Stimulated activated CD4-positive, alpha-beta T cell treated with anti-CD3 and anti-CD28 coated beads, TNF-alpha, amount 100 ng/mL, for 4 hours (primary cell): Measurements from ENCODE around the gene PRR20E.
"Not testable (repeated sequence)": the region's sequence is repeated elsewhere in the genome, so short reads cannot be mapped to it uniquely, and the experiment has no call there.

Experiments
- DNase-seq, 3 experiments: peaks; one replicate each; pipeline ENCODE4 v3.0.0-alpha.2; 2020; ENCODE audit warnings: low read depth in 3 of 3

Gene PRR20E

GRCh38 chr13:57166897-57167296 is at the start of gene PRR20E:
Gene PRR20E (plus strand): TSS chr13:57167197. CDS start chr13:57167584, 387 bp downstream.
- not testable (repeated sequence) for DNase-seq

- DNase-seq = no peak
Measured at GRCh38 chr13:57123681-57124080, 43.3 kb upstream of the PRR20E start.

- no peak for DNase-seq
Measured at GRCh38 chr13:57128909-57129308, 38.1 kb upstream of the PRR20E start.

GRCh38 chr13:57136093-57136492 is 30.9 kb upstream of the PRR20E start:
- DNase-seq = no peak

- DNase-seq = no peak
Measured at GRCh38 chr13:57137585-57137984, 29.4 kb upstream of the PRR20E start.

- no peak for DNase-seq
Measured at GRCh38 chr13:57138988-57139387, 28.0 kb upstream of the PRR20E start.

- not testable (repeated sequence) for DNase-seq
Measured at GRCh38 chr13:57139781-57140180, 27.2 kb upstream of the PRR20E start.

- not testable (repeated sequence) for DNase-seq
Measured at GRCh38 chr13:57140235-57140968, 26.6 kb upstream of the PRR20E start, which contains the start of gene PRR20A. Gene PRR20A (plus strand): TSS chr13:57140918. CDS start chr13:57141305, 387 bp downstream.

- DNase-seq = not testable (repeated sequence)
Measured at GRCh38 chr13:57147188-57147587, 19.8 kb upstream of the PRR20E start, which contains the start of gene PRR20B. Gene PRR20B (plus strand): TSS chr13:57147488. CDS start chr13:57147875, 387 bp downstream.

- DNase-seq = not testable (repeated sequence)
Measured at GRCh38 chr13:57148106-57148505, 18.9 kb upstream of the PRR20E start.

GRCh38 chr13:57153761-57154160 is 13.2 kb upstream of the PRR20E start, which contains the start of gene PRR20C:
Gene PRR20C (plus strand): TSS chr13:57154061. CDS start chr13:57154448, 387 bp downstream.
- DNase-seq = not testable (repeated sequence)

- DNase-seq = not testable (repeated sequence)
Measured at GRCh38 chr13:57160332-57160731, 6.7 kb upstream of the PRR20E start, which contains the start of gene PRR20D. Gene PRR20D (plus strand): TSS chr13:57160632. CDS start chr13:57161019, 387 bp downstream.

- DNase-seq = no peak
Measured at GRCh38 chr13:57191667-57192066, 24.7 kb downstream of the PRR20E start.

GRCh38 chr13:57212989-57213388 is 46.0 kb downstream of the PRR20E start:
- DNase-seq = no peak
